Prostate gland (tissue), 2 donors: ENCODE measurements around the gene PTPRJ. TPM values are rescaled to one million over a fixed set of nuclear protein-coding genes. Genes with fewer than 3 reads are reported as not detected.

ENCODE experiments used
- DNase-seq: peaks from one replicate; pipeline ENCODE4 v3.0.0-alpha.2; 2019; ENCODE audit warnings: low spot score
- H3K27ac ChIP-seq, 2 donors: fragments of 200-600 bp; sonication (generic); 2 replicates each; pipeline ENCODE4 v1.5.1; 2017 to 2019
- H3K27me3 ChIP-seq: fragments of 200-600 bp; sonication (generic); replicated peaks from 2 replicates; pipeline ENCODE4 v1.5.1; 2019; ENCODE audit not compliant: insufficient read depth
- H3K36me3 ChIP-seq, 2 donors: fragments of 200-600 bp; sonication (generic); 1 replicate in 1 of 2; 2 replicates in 1 of 2; pipeline versions ENCODE4 v1.5.1 to v1.8.1; 2017 to 2019
- H3K4me1 ChIP-seq: fragments of 200-600 bp; sonication (generic); replicated peaks from 2 replicates; pipeline ENCODE4 v1.5.1; 2019
- H3K4me3 ChIP-seq, 2 donors: fragments of 200-600 bp; sonication (generic); 2 replicates each; pipeline ENCODE4 v1.5.1; 2017 to 2019
- H3K9me3 ChIP-seq: fragments of 200-600 bp; sonication (generic); 2 replicates; pipeline ENCODE4 v1.5.1; 2017
- POLR2A ChIP-seq: fragments of 450-650 bp; IDR thresholded peaks from one replicate; pipeline ENCODE4 v1.6.1; 2016; ENCODE audit warnings: antibody characterized with exemption, mild to moderate bottlenecking
- POLR2AphosphoS5 ChIP-seq: sonication (generic); formaldehyde crosslinking; IDR thresholded peaks from one replicate; pipeline ENCODE4 v1.6.1; 2017; ENCODE audit warnings: antibody characterized with exemption
- WGBS: methylation state at CpG from one replicate; pipeline ENCODE4 v1.1.5; 2018; 5-methylcytosine and 5-hydroxymethylcytosine counted together
- intact Hi-C: fragments of 100-400 bp; cut with DNase I; formaldehyde crosslinking; loops from one replicate; pipeline ENCODE4 v1.14.2; 2022
- total RNA-seq, 2 donors: library from RNA; depleted of rRNA; stranded (reverse); fragments of >200 nt; gene quantifications; one replicate each; pipeline ENCODE4 v1.1.0, GENCODE V29; 2016
- TF ChIP-seq, protein P1 (sequence below), 4 experiments: fragments of 200-600 bp in 2 of 4; fragments of 450-650 bp in 2 of 4; sonication (generic) in 2 of 4; IDR thresholded peaks; 1 replicate in 3 of 4; 2 replicates in 1 of 4; pipeline ENCODE4 v1.5.1; 2016 to 2019; ENCODE audit warnings: antibody characterized with exemption in 4 of 4, mild to moderate bottlenecking in 2 of 4, moderate library complexity in 2 of 4

PTPRJ gene
- total RNA-seq, 2 donors from 2014 or later = 24.9 to 48.0 TPM

DNA sequence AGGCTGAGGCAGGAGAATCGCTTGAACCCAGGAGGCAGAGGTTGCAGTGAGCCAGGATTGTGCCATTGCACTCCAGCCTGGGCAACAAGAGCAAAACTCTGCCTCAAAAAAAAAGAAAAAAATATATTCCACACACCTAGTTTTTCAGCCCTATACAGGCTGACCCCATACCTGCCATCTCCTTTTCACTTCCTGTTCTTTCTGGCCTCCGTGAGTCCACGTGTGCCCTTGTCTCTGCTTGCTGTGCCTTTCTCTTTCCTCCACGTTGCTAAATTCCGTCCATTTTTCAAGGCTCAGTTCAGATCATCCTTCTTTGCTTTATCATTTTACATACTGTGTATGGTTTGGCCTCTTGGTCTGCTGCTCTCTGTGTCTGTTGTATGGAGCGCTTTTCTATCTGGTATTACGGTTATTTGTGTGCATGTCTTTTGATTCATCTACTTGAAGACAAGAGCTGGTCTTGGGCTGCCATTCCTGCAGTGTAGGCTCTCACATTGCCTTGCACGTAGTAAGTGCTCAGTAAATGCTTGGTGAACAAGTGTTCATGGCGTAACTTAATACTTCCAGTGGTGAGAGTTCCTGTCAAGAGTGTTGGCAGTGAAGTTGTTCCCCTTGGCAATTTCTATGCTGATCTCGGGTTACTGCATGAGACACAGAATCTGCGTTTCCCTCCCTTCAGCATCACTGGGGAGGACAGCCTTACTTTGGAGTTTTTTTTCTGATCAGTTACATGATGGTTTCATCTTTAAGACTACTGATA lies 57.5 kb downstream of the PTPRJ start:
- no peak for TF ChIP-seq POLR2AphosphoS5
- TF ChIP-seq POLR2A = no peak
- TF ChIP-seq, protein P1, sequence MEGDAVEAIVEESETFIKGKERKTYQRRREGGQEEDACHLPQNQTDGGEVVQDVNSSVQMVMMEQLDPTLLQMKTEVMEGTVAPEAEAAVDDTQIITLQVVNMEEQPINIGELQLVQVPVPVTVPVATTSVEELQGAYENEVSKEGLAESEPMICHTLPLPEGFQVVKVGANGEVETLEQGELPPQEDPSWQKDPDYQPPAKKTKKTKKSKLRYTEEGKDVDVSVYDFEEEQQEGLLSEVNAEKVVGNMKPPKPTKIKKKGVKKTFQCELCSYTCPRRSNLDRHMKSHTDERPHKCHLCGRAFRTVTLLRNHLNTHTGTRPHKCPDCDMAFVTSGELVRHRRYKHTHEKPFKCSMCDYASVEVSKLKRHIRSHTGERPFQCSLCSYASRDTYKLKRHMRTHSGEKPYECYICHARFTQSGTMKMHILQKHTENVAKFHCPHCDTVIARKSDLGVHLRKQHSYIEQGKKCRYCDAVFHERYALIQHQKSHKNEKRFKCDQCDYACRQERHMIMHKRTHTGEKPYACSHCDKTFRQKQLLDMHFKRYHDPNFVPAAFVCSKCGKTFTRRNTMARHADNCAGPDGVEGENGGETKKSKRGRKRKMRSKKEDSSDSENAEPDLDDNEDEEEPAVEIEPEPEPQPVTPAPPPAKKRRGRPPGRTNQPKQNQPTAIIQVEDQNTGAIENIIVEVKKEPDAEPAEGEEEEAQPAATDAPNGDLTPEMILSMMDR (IDR thresholded peaks at IDR 0.05) = no peak
- Histone ChIP-seq H3K27me3 (no peaks in the 10 kb centered on the region), H3K4me3 (no peak overlapping the region), H3K4me1 (peaks cover 15% of the 10 kb centered on the region), H3K9me3 (no peaks in the 10 kb centered on the region), H3K27ac (peak overlapping the region; percentile 77 to 88), H3K36me3 (no peaks in the 10 kb centered on the region)
- no peak for DNase-seq
- WGBS = 81% methylated on average over 11 of the region's 11 CpGs
- intact Hi-C loops = no loop called here

DNA sequence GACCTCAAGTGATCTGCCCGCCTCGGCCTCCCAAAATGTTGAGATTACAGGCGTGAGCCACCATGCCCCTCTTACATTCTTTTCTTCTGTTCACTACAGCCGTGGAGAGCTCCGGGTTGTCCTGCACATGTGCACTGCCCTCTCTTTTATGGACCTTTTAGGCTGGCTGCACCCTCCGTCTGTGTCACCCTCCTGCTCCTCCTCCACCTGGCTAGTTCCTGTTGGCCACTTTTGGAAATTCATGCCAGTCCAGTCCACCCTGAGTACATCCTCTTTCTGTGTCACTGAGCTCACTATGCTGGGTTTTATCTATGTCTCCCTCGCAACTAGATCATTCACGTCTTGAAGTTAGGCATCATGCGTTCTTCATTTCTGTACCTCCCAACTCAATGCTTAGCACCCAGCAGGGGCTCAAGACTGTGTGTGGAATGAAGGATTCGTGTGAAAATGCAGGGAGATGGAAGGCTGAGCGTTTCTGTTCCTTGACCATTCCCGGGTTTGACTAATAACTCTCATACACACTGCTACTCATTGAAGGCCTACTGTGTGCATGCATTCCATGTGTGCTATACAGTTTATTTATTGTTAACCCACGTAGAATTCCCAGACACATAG lies 60.6 kb downstream of the PTPRJ start:
- intact Hi-C loops = no loop called here

DNA sequence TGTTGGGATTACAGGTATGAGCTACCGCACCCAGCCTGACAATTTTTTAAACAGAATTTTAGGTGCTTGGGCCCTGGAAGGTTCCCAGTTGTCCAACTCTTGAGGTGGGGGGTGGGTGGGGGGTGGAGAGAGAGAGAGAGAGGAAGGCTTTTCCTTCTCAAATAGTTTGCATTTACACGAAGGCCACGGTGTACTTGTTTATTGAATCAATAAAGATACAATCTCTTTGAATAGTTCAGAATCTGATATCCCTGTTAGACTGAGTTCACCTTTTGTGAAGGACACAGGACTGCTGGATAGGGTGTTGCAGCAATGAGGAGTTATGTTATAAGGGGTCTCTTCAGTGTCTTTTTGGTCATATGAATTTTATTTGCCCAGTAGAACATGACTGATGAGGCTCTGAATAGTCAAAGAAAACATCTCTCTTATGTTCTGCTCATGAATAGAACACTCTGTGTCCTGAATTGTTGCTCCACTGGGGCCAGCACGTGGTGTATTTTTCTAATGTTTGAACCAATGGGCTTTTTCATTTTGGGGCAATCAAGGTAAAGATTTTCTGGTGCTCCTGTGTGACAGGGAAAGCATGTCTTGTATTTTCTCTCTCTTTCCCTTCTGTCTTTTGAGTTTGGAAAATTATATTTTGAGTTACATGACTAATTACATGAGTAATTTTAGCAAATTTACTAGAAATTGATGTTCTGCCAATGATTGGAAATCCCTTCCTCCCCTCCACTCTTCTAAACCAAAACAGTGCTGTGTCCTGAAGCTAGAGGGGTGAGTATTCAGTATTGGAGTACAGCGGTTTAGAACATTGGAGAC lies 61.7 kb downstream of the PTPRJ start:
- Histone ChIP-seq H3K4me1 (peaks cover 25% of the 10 kb centered on the region), H3K36me3 (no peaks in the 10 kb centered on the region), H3K4me3 (no peak overlapping the region), H3K27ac (peak overlapping the region; percentile 77 to 88), H3K27me3 (no peaks in the 10 kb centered on the region), H3K9me3 (no peaks in the 10 kb centered on the region)
- intact Hi-C loops = no loop called here
- peak; percentile 79 for TF ChIP-seq POLR2AphosphoS5
- TF ChIP-seq, protein P1 (IDR thresholded peaks at IDR 0.05) = no peak
- WGBS = 36% methylated on average over 5 of the region's 5 CpGs
- peak; percentile 48 for DNase-seq

More for the DNA sequence above, 60.6 kb downstream of the PTPRJ start:
- WGBS = 91% methylated on average over 13 of the region's 13 CpGs
- TF ChIP-seq POLR2AphosphoS5 (peak; percentile 5), POLR2A (no peak)
- H3K4me3 ChIP-seq = no peak overlapping the region
- peak overlapping the region; percentile 77 to 88 for H3K27ac ChIP-seq
- no peaks in the 10 kb centered on the region for H3K27me3 ChIP-seq
- peaks cover 25% of the 10 kb centered on the region for H3K4me1 ChIP-seq
- no peaks in the 10 kb centered on the region for H3K9me3 ChIP-seq
- DNase-seq = no peak
- no peaks in the 10 kb centered on the region for H3K36me3 ChIP-seq

DNA sequence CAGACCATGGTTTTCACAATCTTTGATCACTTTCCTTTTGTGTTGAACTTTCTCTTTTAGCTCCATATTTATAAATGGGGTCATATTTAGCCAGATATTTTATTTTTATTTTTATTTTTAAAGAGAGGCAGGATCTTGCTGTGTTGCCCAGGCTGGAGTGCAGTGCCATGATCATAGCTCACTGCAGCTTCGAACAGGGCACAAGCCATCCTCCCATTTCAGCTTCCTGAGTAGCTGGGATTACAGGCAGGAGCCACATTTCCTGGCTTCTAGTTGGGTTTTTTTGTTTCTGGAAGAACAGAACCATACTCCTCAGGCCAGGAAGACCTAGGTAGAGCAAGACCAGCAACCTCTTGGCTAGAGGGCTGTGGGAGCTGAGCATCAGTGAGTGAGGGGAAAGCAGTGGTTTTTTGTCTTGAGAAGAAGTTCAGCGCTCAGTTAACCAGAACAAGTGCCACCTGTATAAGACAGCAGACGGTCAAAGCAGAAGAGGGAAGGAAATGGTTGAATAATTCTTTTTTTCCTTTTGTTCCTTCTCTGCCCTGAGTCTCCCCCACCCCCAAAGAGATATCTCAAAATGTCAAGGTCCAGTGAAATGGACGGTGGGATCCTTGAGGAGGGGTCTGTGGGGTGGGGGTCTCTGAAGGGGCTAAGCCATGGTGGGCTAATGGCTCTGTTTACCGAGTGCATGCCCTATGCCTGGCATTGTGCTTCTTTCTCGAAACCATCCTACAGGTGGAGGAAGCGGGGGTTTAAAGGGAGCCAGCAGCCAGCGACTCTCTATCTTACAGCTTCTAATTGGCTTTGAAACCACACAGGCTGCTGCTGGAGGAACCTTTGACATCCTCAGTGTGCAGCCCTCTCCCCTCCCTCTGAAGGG lies 63.0 kb downstream of the PTPRJ start:
- Histone ChIP-seq H3K4me3 (no peak overlapping the region), H3K27me3 (no peaks in the 10 kb centered on the region), H3K27ac (peak overlapping the region; percentile 77 to 88), H3K9me3 (no peaks in the 10 kb centered on the region), H3K4me1 (peaks cover 32% of the 10 kb centered on the region), H3K36me3 (no peaks in the 10 kb centered on the region)
- WGBS = 93% methylated on average over 8 of the region's 8 CpGs
- intact Hi-C loops = no loop called here
- TF ChIP-seq, protein P1 (IDR thresholded peaks at IDR 0.05) = no peak
- no peak for TF ChIP-seq POLR2A
- no peak for DNase-seq
